ENCODE measurements around the gene RBM18. TPM values are rescaled to one million over a fixed set of nuclear protein-coding genes. Genes with fewer than 3 reads are reported as not detected.

Gene RBM18
- total and polyA plus RNA-seq, 4 experiments from 2014 or later: 15.4 to 23.8 (median 21.3) TPM

GRCh38 chr9:122197426-122197825, 67.2 kb downstream of the RBM18 start:
- Histone ChIP-seq H3K36me3 (ENCODE audit: insufficient read depth, low read length) (no peaks in the 10 kb centered on the region), H3K4me1 (ENCODE audit: insufficient read depth, low read length) (no peaks in the 10 kb centered on the region), H3K9me3 (ENCODE audit: control insufficient read depth in 1 of 2, low read length in 2 of 2) (no peaks in the 10 kb centered on the region), H3K27me3 (ENCODE audit: insufficient read depth, low read length) (no peaks in the 10 kb centered on the region), H3K4me3 (ENCODE audit: low read length in 2 of 2) (no peak overlapping the region), H3K27ac (ENCODE audit: low read depth, low read length) (no peak overlapping the region)
- no peaks in the 10 kb centered on the region for H3K4me1 Mint-ChIP-seq
- H3K9me3 Mint-ChIP-seq: peaks cover 0 to 2% (median 0%) of the 10 kb centered on the region in 8 donors
- CTCF ChIA-PET (ENCODE audit: partially characterized antibody): no interaction called here
- DNase-seq: no peak
- peak overlapping the region in 1 of 7 donors; percentile 13 for H3K27ac Mint-ChIP-seq
- POLR2A ChIA-PET (ENCODE audit: partially characterized antibody): no interaction called here
- intact Hi-C loops (cut with micrococcal nuclease): no loop called here
- H3K36me3 Mint-ChIP-seq: no peaks in the 10 kb centered on the region
- peaks cover 2 to 7% of the 10 kb centered on the region in 2 donors for H3K27me3 Mint-ChIP-seq
- no peak overlapping the region for H3K4me3 Mint-ChIP-seq

- H3K36me3 Mint-ChIP-seq: no peaks in the 10 kb centered on the region
- Histone ChIP-seq H3K27me3 (ENCODE audit: insufficient read depth, low read length) (no peaks in the 10 kb centered on the region), H3K27ac (ENCODE audit: low read depth, low read length) (no peak overlapping the region), H3K4me1 (ENCODE audit: insufficient read depth, low read length) (no peaks in the 10 kb centered on the region), H3K9me3 (ENCODE audit: control insufficient read depth in 1 of 2, low read length in 2 of 2) (no peaks in the 10 kb centered on the region), H3K36me3 (ENCODE audit: insufficient read depth, low read length) (no peaks in the 10 kb centered on the region), H3K4me3 (ENCODE audit: low read length in 2 of 2) (no peak overlapping the region)
- no peak overlapping the region for H3K4me3 Mint-ChIP-seq
- no peak overlapping the region for H3K27ac Mint-ChIP-seq
- H3K9me3 Mint-ChIP-seq: no peaks in the 10 kb centered on the region
- H3K4me1 Mint-ChIP-seq: no peaks in the 10 kb centered on the region
- POLR2A ChIA-PET (ENCODE audit: partially characterized antibody): no interaction called here
- intact Hi-C loops (cut with micrococcal nuclease): no loop called here
- CTCF ChIA-PET (ENCODE audit: partially characterized antibody): no interaction called here
- peaks cover 2 to 7% of the 10 kb centered on the region in 2 donors for H3K27me3 Mint-ChIP-seq
- no peak for DNase-seq
Observed at GRCh38 chr9:122195875-122196274, 68.8 kb downstream of the RBM18 start.

- H3K9me3 ChIP-seq (ENCODE audit: control insufficient read depth in 1 of 2, low read length in 2 of 2): no peaks in the 10 kb centered on the region
- H3K4me3 ChIP-seq (ENCODE audit: low read length in 2 of 2): no peak overlapping the region
- H3K27me3 ChIP-seq (ENCODE audit: insufficient read depth, low read length): no peaks in the 10 kb centered on the region
- H3K27me3 Mint-ChIP-seq: peaks cover 2 to 5% of the 10 kb centered on the region in 2 donors
- H3K9me3 Mint-ChIP-seq: no peaks in the 10 kb centered on the region
- H3K27ac ChIP-seq (ENCODE audit: low read depth, low read length): no peak overlapping the region
- POLR2A ChIA-PET (ENCODE audit: partially characterized antibody): no interaction called here
- no peaks in the 10 kb centered on the region for H3K4me1 Mint-ChIP-seq
- H3K4me3 Mint-ChIP-seq: no peak overlapping the region
- CTCF ChIA-PET (ENCODE audit: partially characterized antibody): no interaction called here
- H3K36me3 ChIP-seq (ENCODE audit: insufficient read depth, low read length): no peaks in the 10 kb centered on the region
- no peak overlapping the region for H3K27ac Mint-ChIP-seq
- no peaks in the 10 kb centered on the region for H3K4me1 ChIP-seq (ENCODE audit: insufficient read depth, low read length)
- H3K36me3 Mint-ChIP-seq: no peaks in the 10 kb centered on the region
- DNase-seq: no peak
- intact Hi-C loops (cut with micrococcal nuclease): no loop called here
Observed at GRCh38 chr9:122193651-122194050, 71.0 kb downstream of the RBM18 start.

GRCh38 chr9:122192914-122193525, 71.6 kb downstream of the RBM18 start:
- no peaks in the 10 kb centered on the region for H3K36me3 ChIP-seq (ENCODE audit: insufficient read depth, low read length)
- no peaks in the 10 kb centered on the region for H3K4me1 ChIP-seq (ENCODE audit: insufficient read depth, low read length)
- Mint-ChIP-seq H3K36me3 (no peaks in the 10 kb centered on the region), H3K27ac (no peak overlapping the region), H3K4me3 (no peak overlapping the region), H3K27me3 (peaks cover 2 to 4% of the 10 kb centered on the region in 2 donors), H3K9me3 (no peaks in the 10 kb centered on the region), H3K4me1 (no peaks in the 10 kb centered on the region)
- no peaks in the 10 kb centered on the region for H3K27me3 ChIP-seq (ENCODE audit: insufficient read depth, low read length)
- intact Hi-C loops (cut with micrococcal nuclease): no loop called here
- CTCF ChIA-PET (ENCODE audit: partially characterized antibody): no interaction called here
- no peak overlapping the region for H3K4me3 ChIP-seq (ENCODE audit: low read length in 2 of 2)
- no peak for DNase-seq
- H3K9me3 ChIP-seq (ENCODE audit: control insufficient read depth in 1 of 2, low read length in 2 of 2): no peaks in the 10 kb centered on the region
- no peak overlapping the region for H3K27ac ChIP-seq (ENCODE audit: low read depth, low read length)
- POLR2A ChIA-PET (ENCODE audit: partially characterized antibody): no interaction called here

GRCh38 chr9:122192261-122192875, 72.3 kb downstream of the RBM18 start:
- CTCF ChIA-PET (ENCODE audit: partially characterized antibody): no interaction called here
- no peak for DNase-seq
- H3K4me1 Mint-ChIP-seq: no peaks in the 10 kb centered on the region
- Histone ChIP-seq H3K4me3 (ENCODE audit: low read length in 2 of 2) (no peak overlapping the region), H3K27ac (ENCODE audit: low read depth, low read length) (no peak overlapping the region), H3K9me3 (ENCODE audit: control insufficient read depth in 1 of 2, low read length in 2 of 2) (no peaks in the 10 kb centered on the region), H3K36me3 (ENCODE audit: insufficient read depth, low read length) (no peaks in the 10 kb centered on the region), H3K4me1 (ENCODE audit: insufficient read depth, low read length) (no peaks in the 10 kb centered on the region), H3K27me3 (ENCODE audit: insufficient read depth, low read length) (no peaks in the 10 kb centered on the region)
- intact Hi-C loops (cut with micrococcal nuclease): no loop called here
- no peaks in the 10 kb centered on the region for H3K9me3 Mint-ChIP-seq
- peaks cover 2 to 4% of the 10 kb centered on the region in 2 donors for H3K27me3 Mint-ChIP-seq
- no peak overlapping the region for H3K27ac Mint-ChIP-seq
- H3K4me3 Mint-ChIP-seq: no peak overlapping the region
- no peaks in the 10 kb centered on the region for H3K36me3 Mint-ChIP-seq
- POLR2A ChIA-PET (ENCODE audit: partially characterized antibody): no interaction called here

GRCh38 chr9:122191584-122191983, 73.1 kb downstream of the RBM18 start:
- Histone ChIP-seq H3K27me3 (ENCODE audit: insufficient read depth, low read length) (no peaks in the 10 kb centered on the region), H3K27ac (ENCODE audit: low read depth, low read length) (no peak overlapping the region), H3K9me3 (ENCODE audit: control insufficient read depth in 1 of 2, low read length in 2 of 2) (no peaks in the 10 kb centered on the region), H3K4me3 (ENCODE audit: low read length in 2 of 2) (no peak overlapping the region), H3K4me1 (ENCODE audit: insufficient read depth, low read length) (no peaks in the 10 kb centered on the region), H3K36me3 (ENCODE audit: insufficient read depth, low read length) (no peaks in the 10 kb centered on the region)
- no peaks in the 10 kb centered on the region for H3K36me3 Mint-ChIP-seq
- H3K27me3 Mint-ChIP-seq: peaks cover 0 to 2% of the 10 kb centered on the region in 2 donors
- CTCF ChIA-PET (ENCODE audit: partially characterized antibody): no interaction called here
- POLR2A ChIA-PET (ENCODE audit: partially characterized antibody): no interaction called here
- no peaks in the 10 kb centered on the region for H3K4me1 Mint-ChIP-seq
- intact Hi-C loops (cut with micrococcal nuclease): no loop called here
- H3K4me3 Mint-ChIP-seq: no peak overlapping the region
- H3K9me3 Mint-ChIP-seq: no peaks in the 10 kb centered on the region
- DNase-seq: no peak
- H3K27ac Mint-ChIP-seq: no peak overlapping the region

GRCh38 chr9:122190597-122191381, 73.9 kb downstream of the RBM18 start:
- H3K36me3 ChIP-seq (ENCODE audit: insufficient read depth, low read length): no peaks in the 10 kb centered on the region
- Mint-ChIP-seq H3K9me3 (no peaks in the 10 kb centered on the region), H3K27me3 (peaks cover 0 to 2% of the 10 kb centered on the region in 2 donors), H3K4me1 (no peaks in the 10 kb centered on the region), H3K4me3 (no peak overlapping the region), H3K27ac (no peak overlapping the region), H3K36me3 (no peaks in the 10 kb centered on the region)
- ChIA-PET POLR2A (ENCODE audit: partially characterized antibody) (no interaction called here), CTCF (ENCODE audit: partially characterized antibody) (no interaction called here)
- no peak for DNase-seq
- no peak overlapping the region for H3K27ac ChIP-seq (ENCODE audit: low read depth, low read length)
- no peaks in the 10 kb centered on the region for H3K9me3 ChIP-seq (ENCODE audit: control insufficient read depth in 1 of 2, low read length in 2 of 2)
- no peak overlapping the region for H3K4me3 ChIP-seq (ENCODE audit: low read length in 2 of 2)
- intact Hi-C loops (cut with micrococcal nuclease): no loop called here
- H3K4me1 ChIP-seq (ENCODE audit: insufficient read depth, low read length): no peaks in the 10 kb centered on the region
- no peaks in the 10 kb centered on the region for H3K27me3 ChIP-seq (ENCODE audit: insufficient read depth, low read length)
